ENCODE results near the gene CDH4. TPM values are rescaled to one million over a fixed set of nuclear protein-coding genes. Genes with fewer than 3 reads are reported as not detected.

CDH4 gene
- total and polyA plus RNA-seq, 2 of the 8 experiments (the other 6 are each of a cell fraction or from before 2014, with no cell fraction given) = 4.3 to 7.9 TPM

DNA sequence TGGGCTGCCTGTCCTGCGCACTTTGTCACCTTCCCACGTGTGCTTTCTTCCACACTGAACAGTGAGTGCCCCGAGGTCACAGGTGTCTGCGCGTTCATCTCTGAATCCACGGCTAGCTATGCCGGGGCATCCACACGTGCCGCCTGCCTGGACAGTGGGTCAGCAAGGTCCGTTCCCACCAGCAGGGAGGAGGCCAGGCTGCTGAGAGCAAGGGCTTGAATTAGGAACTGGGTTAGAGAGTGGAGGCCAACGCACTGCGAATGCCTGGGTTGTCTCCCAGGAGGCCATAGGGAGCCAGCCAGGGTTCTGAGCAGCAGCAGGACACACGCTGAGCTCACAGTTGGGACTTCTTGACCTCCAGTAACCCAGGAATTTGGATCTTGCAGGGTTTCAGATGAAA lies 565.5 kb downstream of the CDH4 start (continued):
- TF ChIP-seq, protein P1, sequence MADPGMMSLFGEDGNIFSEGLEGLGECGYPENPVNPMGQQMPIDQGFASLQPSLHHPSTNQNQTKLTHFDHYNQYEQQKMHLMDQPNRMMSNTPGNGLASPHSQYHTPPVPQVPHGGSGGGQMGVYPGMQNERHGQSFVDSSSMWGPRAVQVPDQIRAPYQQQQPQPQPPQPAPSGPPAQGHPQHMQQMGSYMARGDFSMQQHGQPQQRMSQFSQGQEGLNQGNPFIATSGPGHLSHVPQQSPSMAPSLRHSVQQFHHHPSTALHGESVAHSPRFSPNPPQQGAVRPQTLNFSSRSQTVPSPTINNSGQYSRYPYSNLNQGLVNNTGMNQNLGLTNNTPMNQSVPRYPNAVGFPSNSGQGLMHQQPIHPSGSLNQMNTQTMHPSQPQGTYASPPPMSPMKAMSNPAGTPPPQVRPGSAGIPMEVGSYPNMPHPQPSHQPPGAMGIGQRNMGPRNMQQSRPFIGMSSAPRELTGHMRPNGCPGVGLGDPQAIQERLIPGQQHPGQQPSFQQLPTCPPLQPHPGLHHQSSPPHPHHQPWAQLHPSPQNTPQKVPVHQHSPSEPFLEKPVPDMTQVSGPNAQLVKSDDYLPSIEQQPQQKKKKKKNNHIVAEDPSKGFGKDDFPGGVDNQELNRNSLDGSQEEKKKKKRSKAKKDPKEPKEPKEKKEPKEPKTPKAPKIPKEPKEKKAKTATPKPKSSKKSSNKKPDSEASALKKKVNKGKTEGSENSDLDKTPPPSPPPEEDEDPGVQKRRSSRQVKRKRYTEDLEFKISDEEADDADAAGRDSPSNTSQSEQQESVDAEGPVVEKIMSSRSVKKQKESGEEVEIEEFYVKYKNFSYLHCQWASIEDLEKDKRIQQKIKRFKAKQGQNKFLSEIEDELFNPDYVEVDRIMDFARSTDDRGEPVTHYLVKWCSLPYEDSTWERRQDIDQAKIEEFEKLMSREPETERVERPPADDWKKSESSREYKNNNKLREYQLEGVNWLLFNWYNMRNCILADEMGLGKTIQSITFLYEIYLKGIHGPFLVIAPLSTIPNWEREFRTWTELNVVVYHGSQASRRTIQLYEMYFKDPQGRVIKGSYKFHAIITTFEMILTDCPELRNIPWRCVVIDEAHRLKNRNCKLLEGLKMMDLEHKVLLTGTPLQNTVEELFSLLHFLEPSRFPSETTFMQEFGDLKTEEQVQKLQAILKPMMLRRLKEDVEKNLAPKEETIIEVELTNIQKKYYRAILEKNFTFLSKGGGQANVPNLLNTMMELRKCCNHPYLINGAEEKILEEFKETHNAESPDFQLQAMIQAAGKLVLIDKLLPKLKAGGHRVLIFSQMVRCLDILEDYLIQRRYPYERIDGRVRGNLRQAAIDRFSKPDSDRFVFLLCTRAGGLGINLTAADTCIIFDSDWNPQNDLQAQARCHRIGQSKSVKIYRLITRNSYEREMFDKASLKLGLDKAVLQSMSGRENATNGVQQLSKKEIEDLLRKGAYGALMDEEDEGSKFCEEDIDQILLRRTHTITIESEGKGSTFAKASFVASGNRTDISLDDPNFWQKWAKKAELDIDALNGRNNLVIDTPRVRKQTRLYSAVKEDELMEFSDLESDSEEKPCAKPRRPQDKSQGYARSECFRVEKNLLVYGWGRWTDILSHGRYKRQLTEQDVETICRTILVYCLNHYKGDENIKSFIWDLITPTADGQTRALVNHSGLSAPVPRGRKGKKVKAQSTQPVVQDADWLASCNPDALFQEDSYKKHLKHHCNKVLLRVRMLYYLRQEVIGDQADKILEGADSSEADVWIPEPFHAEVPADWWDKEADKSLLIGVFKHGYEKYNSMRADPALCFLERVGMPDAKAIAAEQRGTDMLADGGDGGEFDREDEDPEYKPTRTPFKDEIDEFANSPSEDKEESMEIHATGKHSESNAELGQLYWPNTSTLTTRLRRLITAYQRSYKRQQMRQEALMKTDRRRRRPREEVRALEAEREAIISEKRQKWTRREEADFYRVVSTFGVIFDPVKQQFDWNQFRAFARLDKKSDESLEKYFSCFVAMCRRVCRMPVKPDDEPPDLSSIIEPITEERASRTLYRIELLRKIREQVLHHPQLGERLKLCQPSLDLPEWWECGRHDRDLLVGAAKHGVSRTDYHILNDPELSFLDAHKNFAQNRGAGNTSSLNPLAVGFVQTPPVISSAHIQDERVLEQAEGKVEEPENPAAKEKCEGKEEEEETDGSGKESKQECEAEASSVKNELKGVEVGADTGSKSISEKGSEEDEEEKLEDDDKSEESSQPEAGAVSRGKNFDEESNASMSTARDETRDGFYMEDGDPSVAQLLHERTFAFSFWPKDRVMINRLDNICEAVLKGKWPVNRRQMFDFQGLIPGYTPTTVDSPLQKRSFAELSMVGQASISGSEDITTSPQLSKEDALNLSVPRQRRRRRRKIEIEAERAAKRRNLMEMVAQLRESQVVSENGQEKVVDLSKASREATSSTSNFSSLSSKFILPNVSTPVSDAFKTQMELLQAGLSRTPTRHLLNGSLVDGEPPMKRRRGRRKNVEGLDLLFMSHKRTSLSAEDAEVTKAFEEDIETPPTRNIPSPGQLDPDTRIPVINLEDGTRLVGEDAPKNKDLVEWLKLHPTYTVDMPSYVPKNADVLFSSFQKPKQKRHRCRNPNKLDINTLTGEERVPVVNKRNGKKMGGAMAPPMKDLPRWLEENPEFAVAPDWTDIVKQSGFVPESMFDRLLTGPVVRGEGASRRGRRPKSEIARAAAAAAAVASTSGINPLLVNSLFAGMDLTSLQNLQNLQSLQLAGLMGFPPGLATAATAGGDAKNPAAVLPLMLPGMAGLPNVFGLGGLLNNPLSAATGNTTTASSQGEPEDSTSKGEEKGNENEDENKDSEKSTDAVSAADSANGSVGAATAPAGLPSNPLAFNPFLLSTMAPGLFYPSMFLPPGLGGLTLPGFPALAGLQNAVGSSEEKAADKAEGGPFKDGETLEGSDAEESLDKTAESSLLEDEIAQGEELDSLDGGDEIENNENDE (IDR thresholded peaks at IDR 0.05; ENCODE audit: insufficient replicate concordance, low read length) = no peak
- no peak for TF ChIP-seq POLR2AphosphoS5 (IDR thresholded peaks at IDR 0.05; ENCODE audit: low read depth, low read length)
- no peak for TF ChIP-seq BRCA1 (IDR thresholded peaks at IDR 0.05; ENCODE audit: low read depth, low read length)
- no peak for TF ChIP-seq MAFK (IDR thresholded peaks at IDR 0.05; ENCODE audit: low read depth, low read length)
- no peak for TF ChIP-seq CHD2 (IDR thresholded peaks at IDR 0.05; ENCODE audit: low read length)
- no peak for TF ChIP-seq SP4 (IDR thresholded peaks at IDR 0.05; ENCODE audit: low read length)
- TF ChIP-seq, protein P2, sequence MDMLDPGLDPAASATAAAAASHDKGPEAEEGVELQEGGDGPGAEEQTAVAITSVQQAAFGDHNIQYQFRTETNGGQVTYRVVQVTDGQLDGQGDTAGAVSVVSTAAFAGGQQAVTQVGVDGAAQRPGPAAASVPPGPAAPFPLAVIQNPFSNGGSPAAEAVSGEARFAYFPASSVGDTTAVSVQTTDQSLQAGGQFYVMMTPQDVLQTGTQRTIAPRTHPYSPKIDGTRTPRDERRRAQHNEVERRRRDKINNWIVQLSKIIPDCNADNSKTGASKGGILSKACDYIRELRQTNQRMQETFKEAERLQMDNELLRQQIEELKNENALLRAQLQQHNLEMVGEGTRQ (IDR thresholded peaks at IDR 0.05; ENCODE audit: low read length) = no peak
- TF ChIP-seq RXRA (IDR thresholded peaks at IDR 0.05; ENCODE audit: insufficient read depth, low read depth, low read length) = no peak

All from H1 (cell line).